Germinal center (tissue), 1 donor: ENCODE results near the gene TMC5.
"Not testable (repeated sequence)": the region's sequence is repeated elsewhere in the genome, so short reads cannot be mapped to it uniquely, and the experiment has no call there.

ENCODE experiments used
- DNase-seq: peaks from one replicate; pipeline ENCODE4 v3.0.0; 2012; ENCODE audit warnings: mixed read lengths, low spot score

TMC5 gene

GRCh38 chr16:19406891-19407491, 10.7 kb upstream of the TMC5 start:
- DNase-seq: no peak

GRCh38 chr16:19410435-19411171, 7.1 kb upstream of the TMC5 start:
- peak; percentile 63 for DNase-seq

GRCh38 chr16:19411298-19411697, 6.4 kb upstream of the TMC5 start:
- DNase-seq: no peak

GRCh38 chr16:19412055-19412454, 5.6 kb upstream of the TMC5 start:
- not testable (repeated sequence) for DNase-seq

GRCh38 chr16:19415461-19415860, 2.2 kb upstream of the TMC5 start:
- no peak for DNase-seq

- DNase-seq: no peak
These were observed 1.8 kb upstream of the TMC5 start for GRCh38 chr16:19415918-19416317.

GRCh38 chr16:19418200-19418599, 517 bp downstream of the TMC5 start:
- DNase-seq: no peak

GRCh38 chr16:19419698-19420075, 2.0 kb downstream of the TMC5 start:
- DNase-seq: no peak

- no peak for DNase-seq
These were observed 6.8 kb downstream of the TMC5 start for GRCh38 chr16:19424478-19424877.

- DNase-seq: no peak
These were observed 12.7 kb downstream of the TMC5 start for GRCh38 chr16:19430345-19430744.

GRCh38 chr16:19431636-19432340, 14.1 kb downstream of the TMC5 start:
- DNase-seq: no peak

- no peak for DNase-seq
These were observed 14.7 kb downstream of the TMC5 start for GRCh38 chr16:19432429-19432828.

GRCh38 chr16:19434584-19434983, 16.9 kb downstream of the TMC5 start:
- no peak for DNase-seq

- DNase-seq: peak; percentile 54
These were observed 18.9 kb downstream of the TMC5 start for GRCh38 chr16:19436540-19436939.

GRCh38 chr16:19437280-19437679, 19.6 kb downstream of the TMC5 start:
- peak; percentile 67 for DNase-seq

- no peak for DNase-seq
These were observed 21.1 kb downstream of the TMC5 start for GRCh38 chr16:19438739-19439138.

- no peak for DNase-seq
These were observed 21.8 kb downstream of the TMC5 start for GRCh38 chr16:19439483-19439882.

GRCh38 chr16:19443659-19444058, 26.0 kb downstream of the TMC5 start:
- DNase-seq: no peak

GRCh38 chr16:19446300-19446846, 28.7 kb downstream of the TMC5 start:
- no peak for DNase-seq

GRCh38 chr16:19446886-19447285, 29.2 kb downstream of the TMC5 start:
- no peak for DNase-seq

GRCh38 chr16:19450186-19450585, 32.5 kb downstream of the TMC5 start:
- DNase-seq: no peak

- no peak for DNase-seq
These were observed 41.2 kb downstream of the TMC5 start for GRCh38 chr16:19458722-19459379.
